ENCODE measurements around the gene CT47B1.
A peak's percentile ranks its signal among the peaks of the same experiment; 100 is the strongest.
"Not testable (repeated sequence)": the region's sequence is repeated elsewhere in the genome, so short reads cannot be mapped to it uniquely, and the experiment has no call there.

CT47B1 gene

DNA sequence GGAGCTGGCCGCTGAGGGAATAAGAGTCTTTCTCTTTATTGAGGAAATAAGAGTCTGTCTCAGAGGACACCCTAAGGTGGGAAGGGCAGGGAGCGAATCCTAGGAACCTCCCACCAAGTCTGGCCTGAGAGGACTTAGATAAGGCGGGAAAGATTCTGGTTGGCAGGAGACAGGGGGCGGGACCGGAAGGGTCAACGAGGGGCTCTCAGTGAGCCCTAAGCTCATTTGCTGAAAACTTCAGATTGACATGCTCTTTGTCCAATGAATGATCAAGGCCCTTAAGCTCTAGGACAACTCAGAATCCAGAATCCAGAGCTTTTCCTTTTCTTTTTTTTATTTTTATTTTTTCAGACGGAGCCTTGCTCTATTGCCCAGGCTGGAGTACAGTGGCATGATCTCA, at the start of gene CT47B1:
Gene CT47B1, minus strand, starts transcription at position 101 of the 400 bp plus-strand sequence. CDS start 196 bp downstream, outside the sequence.
- not testable (repeated sequence) for DNase-seq (ENCODE audit: low spot score)

DNA sequence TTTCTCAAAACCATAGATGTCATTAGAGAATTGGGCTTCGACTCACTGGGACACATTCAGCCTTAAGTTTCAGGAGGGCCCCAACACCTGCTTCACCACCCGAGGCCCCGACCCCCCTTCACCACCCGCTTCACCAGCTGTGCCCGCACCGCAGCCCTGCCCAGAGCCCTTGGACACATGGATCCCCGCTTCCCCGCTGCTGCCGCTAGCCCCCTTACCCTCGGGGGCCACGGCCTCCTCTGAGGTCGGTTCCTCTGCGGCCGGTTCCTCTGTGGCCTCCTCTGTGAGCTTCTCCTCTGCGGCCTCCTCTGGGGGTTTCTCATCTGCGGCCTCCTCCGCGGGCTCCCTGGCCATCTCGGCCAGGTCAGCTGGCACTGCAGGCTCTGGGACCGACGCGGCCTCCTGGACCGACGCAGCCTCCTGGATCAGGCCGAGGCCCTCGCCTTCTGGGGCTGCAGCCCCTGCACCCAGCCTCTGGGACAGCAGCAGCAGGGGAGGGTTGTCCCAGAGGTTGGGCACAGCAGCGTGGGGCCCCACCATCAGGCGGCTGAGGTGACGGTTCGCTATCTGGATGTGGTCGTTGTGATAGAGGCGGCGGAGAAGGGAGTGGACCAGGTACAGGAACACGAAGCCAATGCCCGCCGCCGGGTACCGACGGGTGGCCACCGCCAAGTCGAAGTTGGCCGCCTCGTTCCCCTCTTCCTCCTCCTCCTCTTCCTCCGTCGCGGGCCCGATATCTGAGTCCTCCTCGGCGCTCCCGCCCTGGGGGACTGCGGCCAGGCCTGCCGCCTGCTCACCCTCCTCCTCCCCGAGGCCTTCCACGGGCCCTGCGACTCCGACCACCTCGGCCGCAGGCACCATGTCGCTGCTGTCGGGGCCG, 748 bp downstream of the CT47B1 start:
- no peak for DNase-seq (ENCODE audit: low spot score)

DNA sequence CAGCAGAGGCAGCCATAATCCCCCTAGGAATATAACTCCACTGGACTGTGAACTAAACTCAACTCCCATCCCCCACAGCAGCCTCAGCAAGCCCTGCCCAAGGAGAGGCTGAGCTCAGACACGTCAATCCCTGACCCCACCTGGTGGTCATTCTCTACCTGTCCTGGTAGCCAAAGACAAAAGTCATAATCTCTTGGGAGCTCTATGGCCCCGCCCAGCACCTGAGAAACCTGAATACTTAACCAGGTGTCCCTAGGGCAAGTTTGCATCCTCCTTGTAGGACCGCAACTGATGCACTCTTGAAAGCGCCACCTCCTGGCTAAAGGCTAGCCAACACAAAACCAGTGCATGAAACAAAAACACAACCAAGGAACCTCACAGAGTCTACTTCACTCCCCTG, 18.4 kb downstream of the CT47B1 start:
- peak; percentile 6 for DNase-seq (ENCODE audit: low spot score)

DNA sequence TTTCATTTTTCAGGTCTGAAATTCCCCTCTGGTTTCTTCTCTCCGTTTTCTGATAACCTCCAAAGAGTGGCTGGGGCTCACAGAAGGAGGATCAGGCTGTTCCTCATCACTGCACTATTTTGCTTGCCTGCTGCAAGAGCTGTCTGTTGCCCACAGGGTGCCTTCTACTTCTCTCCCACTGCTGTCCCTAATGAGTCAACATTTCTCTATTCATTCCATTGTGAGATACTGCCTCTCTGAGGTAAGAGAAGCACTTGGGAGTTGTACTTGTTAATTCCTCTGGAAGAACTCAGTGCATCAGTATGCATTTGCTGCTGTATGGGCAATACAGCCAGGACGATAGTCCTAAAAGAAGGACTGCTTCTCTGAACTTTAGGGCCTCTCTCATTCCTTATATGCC, 34.8 kb downstream of the CT47B1 start:
- DNase-seq (ENCODE audit: low spot score): no peak

DNA sequence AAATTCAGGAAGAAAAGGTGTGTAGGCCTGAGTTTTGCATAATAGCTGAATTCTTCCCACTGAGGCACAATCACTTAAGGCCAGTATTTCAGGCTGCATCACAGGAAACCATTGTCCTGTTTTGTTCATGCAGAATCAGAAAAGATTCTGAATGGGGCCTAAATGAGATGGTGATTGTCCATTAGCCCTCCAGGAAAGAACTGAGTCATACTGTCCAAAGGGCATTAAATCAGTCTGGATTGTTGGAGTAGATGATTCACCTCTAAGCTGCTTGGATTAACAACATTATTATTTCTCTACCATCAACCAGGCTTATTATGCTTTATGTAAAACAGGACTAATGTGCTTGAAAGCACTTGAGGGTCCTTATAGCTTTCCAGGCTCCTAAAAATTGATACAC, 36.2 kb downstream of the CT47B1 start:
- no peak for DNase-seq (ENCODE audit: low spot score)

DNA sequence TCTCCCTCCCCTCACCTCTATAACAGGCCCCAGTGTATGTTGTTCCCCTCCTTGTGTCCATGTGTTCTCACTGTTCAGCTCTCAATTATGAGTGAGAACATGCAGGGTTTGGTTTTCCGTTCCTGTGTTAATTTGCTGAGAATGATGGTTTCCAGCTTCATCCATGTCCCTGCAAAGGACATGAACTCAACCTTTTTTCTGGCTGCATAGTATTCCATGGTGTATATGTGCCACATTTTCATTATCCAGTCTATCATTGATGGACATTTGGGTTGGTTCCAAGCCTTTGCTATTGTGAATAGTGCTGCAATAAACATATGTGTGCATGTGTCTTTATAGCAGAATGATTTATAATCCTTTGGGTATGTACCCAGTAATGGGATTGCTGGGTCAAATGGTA, 48.5 kb downstream of the CT47B1 start:
- DNase-seq (ENCODE audit: low spot score): not testable (repeated sequence)

DNA sequence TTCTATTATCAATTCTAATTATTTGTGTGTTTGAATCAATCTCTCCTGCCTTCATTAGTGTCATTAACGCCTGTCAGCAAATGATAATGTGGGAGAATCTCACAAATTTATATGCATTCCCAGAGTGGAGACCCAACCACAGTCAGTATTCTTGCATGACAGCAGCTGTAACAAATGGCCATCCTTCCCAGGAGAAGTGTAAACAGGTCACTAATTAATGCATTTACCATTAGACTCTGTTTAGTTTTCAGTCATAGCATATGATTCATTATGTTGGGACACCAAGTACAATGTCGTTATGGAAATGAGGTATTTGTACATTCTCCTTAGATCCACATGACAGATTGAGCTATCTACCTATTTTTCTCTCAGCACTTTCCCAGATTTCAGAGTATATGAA, 50.5 kb downstream of the CT47B1 start:
- DNase-seq (ENCODE audit: low spot score): no peak

DNA sequence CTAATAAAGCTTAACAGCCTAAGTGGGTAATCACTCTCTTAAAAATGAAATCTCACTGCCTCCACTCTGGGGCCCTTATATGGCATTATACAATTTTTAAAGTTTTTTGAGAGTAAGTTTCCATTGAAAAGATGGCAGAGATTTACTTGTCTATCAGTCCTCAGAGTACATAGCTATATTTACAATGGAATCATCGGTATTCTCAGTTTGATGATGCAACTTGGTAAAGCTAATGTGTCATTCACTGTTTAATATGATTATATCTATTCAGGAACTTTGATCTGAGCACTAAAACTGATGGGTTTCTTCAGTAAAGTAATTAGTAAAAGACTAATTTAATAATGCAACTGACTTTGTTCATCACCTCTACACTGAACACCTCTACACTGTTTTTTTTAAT, 51.6 kb downstream of the CT47B1 start:
- DNase-seq (ENCODE audit: low spot score): no peak

DNA sequence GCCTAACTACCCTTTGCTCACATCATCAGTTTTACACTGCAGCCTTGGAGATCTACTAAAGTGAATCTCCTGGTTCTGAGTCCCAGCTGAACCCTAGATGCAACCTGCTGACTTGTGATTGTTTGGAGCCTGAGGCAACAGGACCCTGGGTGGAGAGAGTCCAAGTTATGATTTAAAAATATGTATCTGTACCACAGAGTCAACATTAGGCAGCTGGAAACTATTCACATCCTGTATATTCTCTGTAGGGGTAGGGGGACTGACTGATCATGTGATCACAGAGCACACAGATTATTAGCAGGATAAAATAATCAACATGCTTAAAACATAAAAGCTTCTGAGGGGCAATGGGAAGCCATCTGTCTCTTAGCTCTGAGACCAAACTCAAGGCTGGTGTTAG, 52.1 kb downstream of the CT47B1 start:
- DNase-seq (ENCODE audit: low spot score): no peak

Measured in NAMALWA (cell line).